ENCODE results near the gene ARSB.

Gene ARSB

GRCh38 chr5:78829811-78830527 is 155.1 kb downstream of the ARSB start:
- Histone ChIP-seq H3K4me3 (replicated peaks; ENCODE audit: low read depth, low read length) (no peak overlapping the region), H3K27me3 (replicated peaks; ENCODE audit: control insufficient read depth, insufficient read depth, low read length) (no peaks in the 10 kb centered on the region), H3K36me3 (ENCODE audit: control insufficient read depth, insufficient read depth, low read length) (no peaks in the 10 kb centered on the region; the same call in 1 of the 2 replicates)
- TF ChIP-seq, protein P1, sequence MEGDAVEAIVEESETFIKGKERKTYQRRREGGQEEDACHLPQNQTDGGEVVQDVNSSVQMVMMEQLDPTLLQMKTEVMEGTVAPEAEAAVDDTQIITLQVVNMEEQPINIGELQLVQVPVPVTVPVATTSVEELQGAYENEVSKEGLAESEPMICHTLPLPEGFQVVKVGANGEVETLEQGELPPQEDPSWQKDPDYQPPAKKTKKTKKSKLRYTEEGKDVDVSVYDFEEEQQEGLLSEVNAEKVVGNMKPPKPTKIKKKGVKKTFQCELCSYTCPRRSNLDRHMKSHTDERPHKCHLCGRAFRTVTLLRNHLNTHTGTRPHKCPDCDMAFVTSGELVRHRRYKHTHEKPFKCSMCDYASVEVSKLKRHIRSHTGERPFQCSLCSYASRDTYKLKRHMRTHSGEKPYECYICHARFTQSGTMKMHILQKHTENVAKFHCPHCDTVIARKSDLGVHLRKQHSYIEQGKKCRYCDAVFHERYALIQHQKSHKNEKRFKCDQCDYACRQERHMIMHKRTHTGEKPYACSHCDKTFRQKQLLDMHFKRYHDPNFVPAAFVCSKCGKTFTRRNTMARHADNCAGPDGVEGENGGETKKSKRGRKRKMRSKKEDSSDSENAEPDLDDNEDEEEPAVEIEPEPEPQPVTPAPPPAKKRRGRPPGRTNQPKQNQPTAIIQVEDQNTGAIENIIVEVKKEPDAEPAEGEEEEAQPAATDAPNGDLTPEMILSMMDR (IDR thresholded peaks at IDR 0.05; ENCODE audit: insufficient read depth, low read length, poor library complexity, severe bottlenecking): no peak
- no peak for DNase-seq (ENCODE audit: extremely low read depth, insufficient read length)

DNA sequence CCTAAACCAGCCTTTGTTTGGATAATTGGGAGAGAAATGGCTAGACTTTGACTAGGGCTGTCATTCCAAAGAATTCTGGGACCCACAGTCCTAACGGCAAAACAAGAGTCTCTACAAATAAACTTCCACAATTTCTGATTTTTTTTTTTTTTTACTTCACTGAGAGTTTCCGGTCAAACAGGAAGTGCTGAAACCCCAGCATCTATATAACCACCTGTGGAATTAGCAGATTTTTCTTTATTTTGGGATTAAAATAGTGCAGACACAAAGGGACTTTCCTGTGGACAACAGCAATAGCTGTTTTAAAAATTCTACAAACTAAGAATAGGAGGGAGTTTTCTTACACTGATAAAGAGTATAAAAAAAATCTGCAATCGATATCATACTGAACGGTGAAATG is 157.4 kb downstream of the ARSB start:
- Histone ChIP-seq H3K27me3 (replicated peaks; ENCODE audit: control insufficient read depth, insufficient read depth, low read length) (no peaks in the 10 kb centered on the region), H3K36me3 (ENCODE audit: control insufficient read depth, insufficient read depth, low read length) (no peaks in the 10 kb centered on the region), H3K4me3 (replicated peaks; ENCODE audit: low read depth, low read length) (no peak overlapping the region)
- TF ChIP-seq, protein P1 (IDR thresholded peaks at IDR 0.05; ENCODE audit: insufficient read depth, low read length, poor library complexity, severe bottlenecking): no peak
- DNase-seq (ENCODE audit: extremely low read depth, insufficient read length): no peak

DNA sequence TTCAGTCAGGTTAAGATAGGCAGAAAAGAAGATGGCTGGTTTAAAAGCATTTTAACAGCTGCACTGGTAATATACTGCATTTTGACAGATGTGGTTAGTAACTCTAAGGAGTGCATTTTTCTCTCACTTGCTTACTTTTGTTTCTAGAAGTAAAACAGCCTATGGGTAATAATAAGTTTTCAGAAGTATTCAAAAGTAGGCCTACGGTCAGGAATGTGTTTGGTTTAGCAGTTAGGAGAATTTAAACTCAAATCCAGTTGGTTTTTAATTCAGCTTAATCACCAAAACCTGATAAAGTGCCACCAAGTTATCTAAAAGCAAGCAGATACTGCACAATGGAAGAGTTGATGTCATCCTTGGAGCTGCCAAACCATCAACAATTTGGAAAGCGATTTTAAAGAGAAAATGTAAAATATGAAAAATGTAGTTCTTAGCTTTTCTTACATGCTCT is 160.3 kb downstream of the ARSB start:
- Histone ChIP-seq H3K36me3 (ENCODE audit: control insufficient read depth, insufficient read depth, low read length) (no peaks in the 10 kb centered on the region), H3K4me3 (replicated peaks; ENCODE audit: low read depth, low read length) (no peak overlapping the region), H3K27me3 (replicated peaks; ENCODE audit: control insufficient read depth, insufficient read depth, low read length) (no peaks in the 10 kb centered on the region)
- TF ChIP-seq, protein P1 (IDR thresholded peaks at IDR 0.05; ENCODE audit: insufficient read depth, low read length, poor library complexity, severe bottlenecking): no peak
- no peak for DNase-seq (ENCODE audit: extremely low read depth, insufficient read length)

GRCh38 chr5:78823196-78823595 is 161.9 kb downstream of the ARSB start:
- Histone ChIP-seq H3K27me3 (replicated peaks; ENCODE audit: control insufficient read depth, insufficient read depth, low read length) (no peaks in the 10 kb centered on the region), H3K4me3 (replicated peaks; ENCODE audit: low read depth, low read length) (no peak overlapping the region), H3K36me3 (ENCODE audit: control insufficient read depth, insufficient read depth, low read length) (no peaks in the 10 kb centered on the region)
- peak; percentile 37 for DNase-seq (ENCODE audit: extremely low read depth, insufficient read length)
- TF ChIP-seq, protein P1 (IDR thresholded peaks at IDR 0.05; ENCODE audit: insufficient read depth, low read length, poor library complexity, severe bottlenecking): no peak

DNA sequence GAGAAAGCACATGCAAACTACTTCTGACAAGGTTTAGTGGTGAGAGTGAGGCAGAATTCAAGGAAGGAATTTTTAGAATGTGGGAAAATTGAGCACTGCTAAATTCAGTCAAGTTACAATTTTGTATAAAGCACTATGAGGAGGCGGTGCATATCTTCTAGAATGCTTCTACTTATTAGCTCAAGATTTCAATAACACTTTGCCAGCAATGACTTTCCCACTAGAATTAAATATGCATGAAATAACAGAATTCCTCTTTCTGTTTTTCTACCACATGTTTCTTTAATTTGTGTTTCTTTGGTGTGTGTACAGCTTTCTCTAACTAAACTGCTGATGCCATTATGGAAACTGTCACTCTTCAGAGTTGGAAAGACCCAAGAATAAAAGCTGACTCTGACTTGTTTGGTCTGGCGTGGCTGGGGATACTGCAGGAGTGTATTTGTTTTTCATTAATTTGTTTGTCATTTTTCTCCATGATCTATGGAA is 163.5 kb downstream of the ARSB start:
- no peaks in the 10 kb centered on the region for H3K36me3 ChIP-seq (ENCODE audit: control insufficient read depth, insufficient read depth, low read length)
- DNase-seq (ENCODE audit: extremely low read depth, insufficient read length): no peak
- H3K27me3 ChIP-seq (replicated peaks; ENCODE audit: control insufficient read depth, insufficient read depth, low read length): no peaks in the 10 kb centered on the region
- TF ChIP-seq, protein P1 (IDR thresholded peaks at IDR 0.05; ENCODE audit: insufficient read depth, low read length, poor library complexity, severe bottlenecking): no peak
- no peak overlapping the region for H3K4me3 ChIP-seq (replicated peaks; ENCODE audit: low read depth, low read length)

Measured in GM06990 (cell line).